GM12878 (cell line): ENCODE results near the gene WDR91. TPM values are rescaled to one million over a fixed set of nuclear protein-coding genes. Genes with fewer than 3 reads are reported as not detected.

Source experiments
- ATAC-seq: fragments of 200-7000 bp; cut with Tn5 transposase; 3 replicates; pipeline ENCODE4 v1.9.1; 2020; ENCODE audit warnings: mild to moderate bottlenecking, moderate library complexity
- BruUV-seq: library from RNA; stranded (reverse); fragments of 400-500 nt; replicated peaks from 2 replicates; lab custom pipeline; 2021; lab: Mats Ljungman, UMichigan
- CTCF ChIA-PET: fragments of 300-600 bp; sonication (Branson Sonifier 250); formaldehyde crosslinking; extraction: SDS; loops from one replicate; lab custom pipeline; 2021; ENCODE audit warnings: inconsistent platforms; lab: Yijun Ruan, JAX
- POLR2A ChIA-PET: fragments of 350-600 bp; formaldehyde crosslinking; extraction: SDS; loops from one replicate; lab custom pipeline; 2021; ENCODE audit warnings: inconsistent platforms; lab: Charles Lee
- RAD21 ChIA-PET: fragments of 300-600 bp; sonication (Branson Sonifier 250); formaldehyde crosslinking; loops from one replicate; lab custom pipeline; 2023; ENCODE audit warnings: antibody characterized with exemption; ENCODE audit not compliant: unreplicated experiment; lab: Charles Lee
- SMC1A ChIA-PET: fragments of 300-600 bp; sonication (Branson Sonifier 250); formaldehyde crosslinking; loops from one replicate; lab custom pipeline; 2023; ENCODE audit not compliant: unreplicated experiment, uncharacterized antibody; lab: Charles Lee
- DNase-seq: peaks from one replicate; pipeline ENCODE4 v3.0.0-alpha.2; 2011; ENCODE audit warnings: low read depth, low spot score
- FAIRE-seq: peaks from 3 replicates; lab custom pipeline; 2011; peaks lifted over from hg19 to GRCh38; lab: Jason Lieb, UNC
- H2AFZ ChIP-seq: 2 replicates; pipeline ENCODE4 v1.6.0; 2011; ENCODE audit warnings: low read depth, low read length, control low read depth; ENCODE audit not compliant: control insufficient read depth
- H3K27ac ChIP-seq: 2 replicates; pipeline ENCODE4 v1.5.1; 2011; ENCODE audit warnings: control low read depth; ENCODE audit not compliant: control insufficient read depth, insufficient read depth
- H3K27me3 ChIP-seq, 2 experiments: replicated peaks in 1 of 2; 2 replicates each; pipeline versions ENCODE4 v1.6.0 to v1.6.1; 2011; ENCODE audit warnings: low read length in 1 of 2; ENCODE audit not compliant: control insufficient read depth in 2 of 2, insufficient read depth in 2 of 2
- H3K36me3 ChIP-seq, 2 experiments: 2 replicates each; pipeline ENCODE4 v1.5.1; 2011; ENCODE audit warnings: low read length in 1 of 2; ENCODE audit not compliant: control insufficient read depth in 2 of 2, insufficient read depth in 2 of 2
- H3K4me1 ChIP-seq: 2 replicates; pipeline ENCODE4 v1.6.1; 2011; ENCODE audit warnings: mild to moderate bottlenecking, low read length, moderate library complexity, mixed read lengths; ENCODE audit not compliant: control insufficient read depth, insufficient read depth
- H3K4me2 ChIP-seq: 2 replicates; pipeline ENCODE4 v1.6.0; 2011; ENCODE audit warnings: control low read depth; ENCODE audit not compliant: control insufficient read depth, insufficient read depth
- H3K4me3 ChIP-seq: fragments of 200-600 bp; sonication (generic); 2 replicates; pipeline ENCODE4 v1.5.1; 2016
- H3K79me2 ChIP-seq: 2 replicates; pipeline ENCODE4 v1.6.0; 2011; ENCODE audit warnings: low read length; ENCODE audit not compliant: control insufficient read depth, insufficient read depth
- H3K9ac ChIP-seq: 2 replicates; pipeline ENCODE4 v1.8.0; 2011; ENCODE audit warnings: low read length, control low read depth, mixed read lengths; ENCODE audit not compliant: control insufficient read depth, insufficient read depth
- H3K9me3 ChIP-seq: replicated peaks from 3 replicates; pipeline ENCODE4 v1.5.1; 2011; ENCODE audit warnings: mild to moderate bottlenecking, low read length; ENCODE audit not compliant: control insufficient read depth, insufficient read depth
- H4K20me1 ChIP-seq: 2 replicates; pipeline ENCODE4 v1.6.0; 2011; ENCODE audit not compliant: control insufficient read depth, insufficient read depth
- CHD2 ChIP-seq: IDR thresholded peaks from 2 replicates; pipeline ENCODE4 v1.6.1; 2011; ENCODE audit warnings: low read depth, low read length, improper control_type of control experiment, borderline replicate concordance
- CREB1 ChIP-seq: IDR thresholded peaks from 2 replicates; pipeline ENCODE4 v1.6.1; 2012; ENCODE audit warnings: low read depth, mild to moderate bottlenecking, inconsistent platforms
- ESRRA ChIP-seq: IDR thresholded peaks from 2 replicates; pipeline ENCODE4 v1.6.1; 2012; ENCODE audit warnings: mild to moderate bottlenecking, low read length, improper control_type of control experiment
- NRF1 ChIP-seq: conservative IDR thresholded peaks from 2 replicates; pipeline ENCODE4 v1.6.1; 2011; ENCODE audit warnings: mild to moderate bottlenecking, low read depth, low read length, improper control_type of control experiment
- POLR2A ChIP-seq: IDR thresholded peaks from 2 replicates; pipeline ENCODE4 v1.6.1; 2011; ENCODE audit warnings: low read depth, mild to moderate bottlenecking, low read length
- POLR2AphosphoS5 ChIP-seq: IDR thresholded peaks from 2 replicates; pipeline ENCODE4 v1.6.1; 2011; ENCODE audit warnings: mild to moderate bottlenecking, low read length, inconsistent platforms
- TCF12 ChIP-seq: IDR thresholded peaks from 2 replicates; pipeline ENCODE4 v1.6.1; 2011; ENCODE audit warnings: low read depth, mild to moderate bottlenecking, low read length
- WGBS: methylation state at CpG from one replicate; pipeline ENCODE4 v1.1.6; 2016; ENCODE audit warnings: low lambda C conversion rate; ENCODE audit not compliant: insufficient replicate concordance, insufficient coverage; ENCODE audit errors: missing lambda C conversion rate; 5-methylcytosine and 5-hydroxymethylcytosine counted together
- in situ Hi-C: fragments of 300-500 bp; cut with MboI; formaldehyde crosslinking; loops from 9 replicates; pipeline ENCODE4 v1.14.3; 2018; ENCODE audit warnings: mixed read lengths
- intact Hi-C: fragments of 100-400 bp; cut with micrococcal nuclease; formaldehyde crosslinking; loops from one replicate; pipeline ENCODE4 v1.14.2; 2022; ENCODE audit not compliant: unreplicated experiment
- polyA plus RNA-seq, 11 experiments: library from polyadenylated mRNA; depleted of rRNA in 4 of 11; unstranded in 6 of 11; stranded (reverse) in 5 of 11; fragments of >200 nt; fragmentation: Nextera tagmentation in 4 of 11; fragmentation: Illumina TruSeq in 1 of 11; extraction: Ambion mirVana in 4 of 11; extraction: Trizol in 1 of 11; gene quantifications; 1 replicate in 1 of 11; 2 replicates in 10 of 11; pipeline versions ENCODE4 v1.2.1 to v1.2.3, GENCODE V29; 2011 to 2016; ENCODE audit warnings: inconsistent platforms in 2 of 11, missing spikeins in 2 of 11, low read depth in 1 of 11
- total RNA-seq, 4 experiments: library from RNA; depleted of rRNA in 3 of 4; stranded (reverse); fragments of >200 nt in 3 of 4; fragmentation: Illumina TruSeq in 1 of 4; extraction: Trizol in 1 of 4; gene quantifications; 2 replicates each; pipeline versions ENCODE4 v1.2.1 to v1.2.3, GENCODE V29; 2013 to 2021
- TF ChIP-seq, protein P1 (sequence below), 3 experiments: IDR thresholded peaks in 2 of 3; conservative IDR thresholded peaks in 1 of 3; 2 replicates each; pipeline ENCODE4 v1.5.1; 2011; ENCODE audit warnings: low read depth in 3 of 3, low read length in 3 of 3, mild to moderate bottlenecking in 3 of 3, control low read depth in 2 of 3, moderate library complexity in 2 of 3, inconsistent platforms in 1 of 3, mixed read lengths in 1 of 3; ENCODE audit not compliant: control insufficient read depth in 2 of 3, insufficient read depth in 1 of 3; ENCODE audit errors: extremely low read depth in 1 of 3

WDR91 gene
- total and polyA plus RNA-seq, 10 of the 15 experiments (the other 5 are each of a cell fraction or from before 2014, with no cell fraction given): 7.6 to 83.3 (median 16.5) TPM

- Histone ChIP-seq H3K36me3 (peaks cover 23 to 48% of the 10 kb centered on the region in 2 experiments), H3K4me2 (no peak overlapping the region), H3K27me3 (no peaks in the 10 kb centered on the region), H3K9me3 (peaks cover 43% of the 10 kb centered on the region), H4K20me1 (no peaks in the 10 kb centered on the region), H3K4me3 (no peak overlapping the region), H3K79me2 (peaks cover 29% of the 10 kb centered on the region), H3K4me1 (peaks cover 17% of the 10 kb centered on the region), H2AFZ (no peak overlapping the region), H3K27ac (no peak overlapping the region), H3K9ac (no peak overlapping the region)
- ChIA-PET RAD21 (interaction anchor here (8.4 kb wide), 1 partner anchor 9 kb away, joined by 146 read pairs; the partner anchor contains the start of gene CYREN), CTCF (interaction anchor here (0.6 kb wide), 1 partner anchor 424 kb away, joined by 3 read pairs; no protein-coding TSS in a partner anchor), POLR2A (interaction anchor here (0.5 to 9.9 kb wide), 2 partner anchors 8 to 24 kb away, joined by 3 to 155 read pairs; partner anchors contain the start of gene CYREN), SMC1A (interaction anchor here (0.6 to 9.3 kb wide), 5 partner anchors 8 to 92 kb away, joined by 3 to 135 read pairs (median 4); partner anchors contain the start of gene CYREN)
- TF ChIP-seq TCF12: no peak
- TF ChIP-seq POLR2AphosphoS5: peak; percentile 46; the same call in 1 of the 2 replicates
- no peak for TF ChIP-seq NRF1
- peak; percentile 45 for TF ChIP-seq POLR2A
- TF ChIP-seq CREB1: no peak
- TF ChIP-seq ESRRA: no peak
- TF ChIP-seq, protein P1, sequence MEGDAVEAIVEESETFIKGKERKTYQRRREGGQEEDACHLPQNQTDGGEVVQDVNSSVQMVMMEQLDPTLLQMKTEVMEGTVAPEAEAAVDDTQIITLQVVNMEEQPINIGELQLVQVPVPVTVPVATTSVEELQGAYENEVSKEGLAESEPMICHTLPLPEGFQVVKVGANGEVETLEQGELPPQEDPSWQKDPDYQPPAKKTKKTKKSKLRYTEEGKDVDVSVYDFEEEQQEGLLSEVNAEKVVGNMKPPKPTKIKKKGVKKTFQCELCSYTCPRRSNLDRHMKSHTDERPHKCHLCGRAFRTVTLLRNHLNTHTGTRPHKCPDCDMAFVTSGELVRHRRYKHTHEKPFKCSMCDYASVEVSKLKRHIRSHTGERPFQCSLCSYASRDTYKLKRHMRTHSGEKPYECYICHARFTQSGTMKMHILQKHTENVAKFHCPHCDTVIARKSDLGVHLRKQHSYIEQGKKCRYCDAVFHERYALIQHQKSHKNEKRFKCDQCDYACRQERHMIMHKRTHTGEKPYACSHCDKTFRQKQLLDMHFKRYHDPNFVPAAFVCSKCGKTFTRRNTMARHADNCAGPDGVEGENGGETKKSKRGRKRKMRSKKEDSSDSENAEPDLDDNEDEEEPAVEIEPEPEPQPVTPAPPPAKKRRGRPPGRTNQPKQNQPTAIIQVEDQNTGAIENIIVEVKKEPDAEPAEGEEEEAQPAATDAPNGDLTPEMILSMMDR (IDR thresholded peaks at IDR 0.05 in 2 of 3, conservative IDR thresholded peaks at IDR 0.05 in 1 of 3; ENCODE audit: control insufficient read depth in 2 of 3, extremely low read depth in 1 of 3, insufficient read depth in 1 of 3, low read depth in 3 of 3, low read length in 3 of 3): no peak
- TF ChIP-seq CHD2: 0 out of 2 replicates have a peak, but pooled peaks have one; percentile 28
- WGBS: 97% methylated on average over 31 of the region's 31 CpGs
- DNase-seq: no peak
- no peak for ATAC-seq
- intact Hi-C loops: no loop called here
- in situ Hi-C loops: no loop called here
- no TSS peak for BruUV-seq
- FAIRE-seq: no peak
Measured at GRCh38 chr7:135181929-135182678, 29.2 kb downstream of the WDR91 start.
